Measurements from ENCODE around the gene CTSD. TPM values are rescaled to one million over a fixed set of nuclear protein-coding genes. Genes with fewer than 3 reads are reported as not detected.

CTSD gene
- total RNA-seq, 1 donor from 2014 or later: 224 TPM

GRCh38 chr11:1705126-1706052 lies 58.3 kb downstream of the CTSD start:
- H3K27me3 Mint-ChIP-seq (ENCODE audit: unreplicated experiment): no peaks in the 10 kb centered on the region
- no peak overlapping the region for H3K27ac Mint-ChIP-seq (ENCODE audit: unreplicated experiment)
- no peak overlapping the region for H3K4me3 Mint-ChIP-seq (ENCODE audit: unreplicated experiment)
- H3K36me3 Mint-ChIP-seq (ENCODE audit: low read depth, unreplicated experiment): no peaks in the 10 kb centered on the region
- no peak for TF ChIP-seq CTCF (IDR thresholded peaks at IDR 0.05; ENCODE audit: unreplicated experiment)
- no peaks in the 10 kb centered on the region for H3K9me3 Mint-ChIP-seq (ENCODE audit: unreplicated experiment)
- no peaks in the 10 kb centered on the region for H3K4me1 Mint-ChIP-seq (ENCODE audit: unreplicated experiment)
- no peak for DNase-seq (ENCODE audit: low spot score)

- no peak overlapping the region for H3K4me3 Mint-ChIP-seq (ENCODE audit: unreplicated experiment)
- no peaks in the 10 kb centered on the region for H3K27me3 Mint-ChIP-seq (ENCODE audit: unreplicated experiment)
- peaks cover 2% of the 10 kb centered on the region for H3K4me1 Mint-ChIP-seq (ENCODE audit: unreplicated experiment)
Observed at GRCh38 chr11:1703146-1703545, 60.6 kb downstream of the CTSD start.

More at GRCh38 chr11:1703146-1703545, 60.6 kb downstream of the CTSD start:
- DNase-seq (ENCODE audit: low spot score): no peak
- H3K27ac Mint-ChIP-seq (ENCODE audit: unreplicated experiment): no peak overlapping the region
- H3K36me3 Mint-ChIP-seq (ENCODE audit: low read depth, unreplicated experiment): no peaks in the 10 kb centered on the region
- TF ChIP-seq CTCF (IDR thresholded peaks at IDR 0.05; ENCODE audit: unreplicated experiment): no peak
- H3K9me3 Mint-ChIP-seq (ENCODE audit: unreplicated experiment): no peaks in the 10 kb centered on the region

Other genes with a start within 250 kb of the CTSD start
- 2.2 TPM for gene DUSP8, start 191.7 kb downstream of the CTSD start, total RNA-seq (ENCODE audit: unreplicated experiment)
- not detected for gene KRTAP5-1, start 178.6 kb downstream of the CTSD start, total RNA-seq (ENCODE audit: unreplicated experiment)
- gene KRTAP5-2, start 165.6 kb downstream of the CTSD start, total RNA-seq (ENCODE audit: unreplicated experiment): not detected
- not detected for gene KRTAP5-3, start 155.5 kb downstream of the CTSD start, total RNA-seq (ENCODE audit: unreplicated experiment)
- not detected for gene KRTAP5-4, start 141.8 kb downstream of the CTSD start, total RNA-seq (ENCODE audit: unreplicated experiment)
- not detected for gene KRTAP5-5, start 134.2 kb downstream of the CTSD start, total RNA-seq (ENCODE audit: unreplicated experiment)
- gene KRTAP5-6, start 66.7 kb downstream of the CTSD start, total RNA-seq (ENCODE audit: unreplicated experiment): not detected
- 0.64 TPM for gene IFITM10, start 13.3 kb downstream of the CTSD start, total RNA-seq (ENCODE audit: unreplicated experiment)
- gene SYT8, start 71.1 kb upstream of the CTSD start, total RNA-seq (ENCODE audit: unreplicated experiment): not detected
- gene TNNI2, start 75.1 kb upstream of the CTSD start, total RNA-seq (ENCODE audit: unreplicated experiment): not detected
- gene LSP1, start 89.2 kb upstream of the CTSD start, total RNA-seq (ENCODE audit: unreplicated experiment): not detected
- not detected for gene PRR33, start 128.0 kb upstream of the CTSD start, total RNA-seq (ENCODE audit: unreplicated experiment)
- not detected for gene TNNT3, start 155.8 kb upstream of the CTSD start, total RNA-seq (ENCODE audit: unreplicated experiment)
- gene MRPL23, start 183.4 kb upstream of the CTSD start, total RNA-seq (ENCODE audit: unreplicated experiment): 29.2 TPM
- gene H19, start 233.9 kb upstream of the CTSD start, total RNA-seq (ENCODE audit: unreplicated experiment): not detected